HepG2 (cell line): ENCODE measurements around the gene BLCAP. TPM values are rescaled to one million over a fixed set of nuclear protein-coding genes. Genes with fewer than 3 reads are reported as not detected.

Experiments
- CBX1 ChIP-seq: IDR thresholded peaks from one replicate; pipeline ENCODE4 v1.6.1; 2016; ENCODE audit warnings: antibody characterized with exemption, low read depth
- EZH2 ChIP-seq: conservative IDR thresholded peaks from 2 replicates; pipeline ENCODE4 v1.6.1; 2012; ENCODE audit warnings: mild to moderate bottlenecking, low read depth, low read length, moderate library complexity
- KAT2B ChIP-seq: fragments of 150-350 bp; IDR thresholded peaks from 2 replicates; pipeline ENCODE4 v1.6.1; 2014; ENCODE audit warnings: low read depth, low read length, borderline replicate concordance
- MIXL1 ChIP-seq: IDR thresholded peaks from 2 replicates; pipeline ENCODE4 v1.6.1; 2016
- MYC ChIP-seq: sonication (generic); formaldehyde crosslinking; IDR thresholded peaks from 2 replicates; pipeline ENCODE4 v1.9.0; 2021; ENCODE audit warnings: missing genetic modification reagents, borderline replicate concordance
- NRL ChIP-seq: sonication (generic); formaldehyde crosslinking; IDR thresholded peaks from 2 replicates; pipeline ENCODE4 v1.5.0; 2020; ENCODE audit warnings: missing genetic modification reagents, mild to moderate bottlenecking, moderate library complexity, borderline replicate concordance
- SP140L ChIP-seq: sonication (generic); formaldehyde crosslinking; IDR thresholded peaks from 2 replicates; pipeline ENCODE4 v1.4.0; 2020; ENCODE audit warnings: missing genetic modification reagents, borderline replicate concordance
- ZFP90 ChIP-seq: sonication (generic); formaldehyde crosslinking; IDR thresholded peaks from 2 replicates; pipeline ENCODE4 v1.8.0; 2022; ENCODE audit warnings: missing genetic modification reagents, mild to moderate bottlenecking, inconsistent platforms, borderline replicate concordance
- ZNF460 ChIP-seq: sonication (generic); formaldehyde crosslinking; IDR thresholded peaks from 2 replicates; pipeline ENCODE4 v1.5.1; 2020; ENCODE audit warnings: missing genetic modification reagents, mild to moderate bottlenecking, borderline replicate concordance
- polyA plus RNA-seq, 8 experiments: library from polyadenylated mRNA; depleted of rRNA in 3 of 8; stranded (reverse) in 7 of 8; unstranded in 1 of 8; fragments of >200 nt; fragmentation: Illumina TruSeq in 4 of 8; extraction: Trizol in 4 of 8; gene quantifications; 2 replicates each; pipeline versions ENCODE4 v1.2.1 to v1.2.3, GENCODE V29; 2011 to 2016; ENCODE audit warnings: low read depth in 4 of 8, missing spikeins in 1 of 8, mixed read lengths in 1 of 8; ENCODE audit not compliant: insufficient read depth in 1 of 8
- total RNA-seq, 5 experiments: library from RNA; depleted of rRNA; stranded (reverse); fragments of >200 nt; fragmentation: Illumina TruSeq; extraction: Trizol; gene quantifications; 2 replicates each; pipeline ENCODE4 v1.2.3, GENCODE V29; 2016; ENCODE audit warnings: low read depth in 1 of 5
- TF ChIP-seq, protein P1 (sequence below): sonication (generic); formaldehyde crosslinking; IDR thresholded peaks from 2 replicates; pipeline ENCODE4 v1.5.1; 2020; ENCODE audit warnings: missing genetic modification reagents, mild to moderate bottlenecking, borderline replicate concordance
- TF ChIP-seq, protein P2 (sequence below): sonication (generic); formaldehyde crosslinking; IDR thresholded peaks from 2 replicates; pipeline ENCODE4 v1.4.0; 2020; ENCODE audit warnings: mild to moderate bottlenecking, missing genetic modification reagents
- TF ChIP-seq, protein P3 (sequence below): sonication (generic); formaldehyde crosslinking; IDR thresholded peaks from 2 replicates; pipeline ENCODE4 v1.8.0; 2022; ENCODE audit warnings: missing genetic modification reagents, mild to moderate bottlenecking, borderline replicate concordance
- TF ChIP-seq, protein P4 (sequence below): IDR thresholded peaks from 2 replicates; pipeline ENCODE4 v1.6.1; 2016; ENCODE audit warnings: low read depth, missing genetic modification reagents, missing compliant biosample characterization
- TF ChIP-seq, protein P5 (sequence below): sonication (generic); formaldehyde crosslinking; conservative IDR thresholded peaks from 2 replicates; pipeline ENCODE4 v1.4.0; 2020; ENCODE audit warnings: missing genetic modification reagents

The BLCAP gene
- total and polyA plus RNA-seq, 2 of the 13 experiments (the other 11 are each of a cell fraction or from before 2014, with no cell fraction given) = 52.4 to 86.8 TPM

DNA sequence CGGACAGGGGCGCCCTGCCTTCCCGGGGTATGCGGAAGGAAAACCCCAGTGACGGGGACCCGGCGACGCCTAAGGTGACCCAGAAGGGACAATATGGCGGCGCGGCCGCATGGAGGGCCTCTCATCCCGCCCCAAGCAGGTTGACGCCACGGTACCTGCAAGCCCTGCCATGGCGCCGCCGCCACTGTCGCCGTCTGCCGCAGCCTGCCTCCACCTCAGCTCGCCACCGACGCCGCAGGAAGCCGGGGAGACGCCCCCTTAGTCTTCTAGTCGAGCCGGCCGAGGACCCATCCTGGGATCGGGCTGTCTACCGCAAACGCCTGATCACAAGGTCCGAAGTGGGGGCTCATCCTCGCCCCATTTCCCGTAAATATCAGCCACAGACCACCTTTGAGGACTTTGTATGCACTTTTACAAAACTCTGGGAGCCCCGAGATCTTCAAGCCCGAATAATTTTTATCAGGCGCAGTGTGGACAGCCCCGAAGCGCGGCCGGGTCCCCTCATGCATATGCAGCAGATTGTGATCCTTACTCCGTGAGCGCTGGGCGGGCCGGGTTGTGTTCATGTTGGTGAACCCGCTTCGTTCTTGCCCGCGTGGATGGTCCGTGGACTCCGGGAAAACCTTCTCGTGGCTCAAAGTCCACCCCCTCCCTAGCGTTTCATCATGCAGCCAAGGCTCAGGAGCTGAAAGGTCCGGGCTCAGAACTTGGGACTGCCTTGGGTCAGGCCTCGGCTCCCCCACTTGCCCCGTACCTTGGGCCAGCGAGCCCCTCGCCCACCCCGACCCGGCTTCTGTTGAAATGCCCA lies at the start of gene BLCAP (continued):
- TF ChIP-seq, protein P1, sequence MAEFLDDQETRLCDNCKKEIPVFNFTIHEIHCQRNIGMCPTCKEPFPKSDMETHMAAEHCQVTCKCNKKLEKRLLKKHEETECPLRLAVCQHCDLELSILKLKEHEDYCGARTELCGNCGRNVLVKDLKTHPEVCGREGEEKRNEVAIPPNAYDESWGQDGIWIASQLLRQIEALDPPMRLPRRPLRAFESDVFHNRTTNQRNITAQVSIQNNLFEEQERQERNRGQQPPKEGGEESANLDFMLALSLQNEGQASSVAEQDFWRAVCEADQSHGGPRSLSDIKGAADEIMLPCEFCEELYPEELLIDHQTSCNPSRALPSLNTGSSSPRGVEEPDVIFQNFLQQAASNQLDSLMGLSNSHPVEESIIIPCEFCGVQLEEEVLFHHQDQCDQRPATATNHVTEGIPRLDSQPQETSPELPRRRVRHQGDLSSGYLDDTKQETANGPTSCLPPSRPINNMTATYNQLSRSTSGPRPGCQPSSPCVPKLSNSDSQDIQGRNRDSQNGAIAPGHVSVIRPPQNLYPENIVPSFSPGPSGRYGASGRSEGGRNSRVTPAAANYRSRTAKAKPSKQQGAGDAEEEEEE = peak; percentile 75
- TF ChIP-seq, protein P2, sequence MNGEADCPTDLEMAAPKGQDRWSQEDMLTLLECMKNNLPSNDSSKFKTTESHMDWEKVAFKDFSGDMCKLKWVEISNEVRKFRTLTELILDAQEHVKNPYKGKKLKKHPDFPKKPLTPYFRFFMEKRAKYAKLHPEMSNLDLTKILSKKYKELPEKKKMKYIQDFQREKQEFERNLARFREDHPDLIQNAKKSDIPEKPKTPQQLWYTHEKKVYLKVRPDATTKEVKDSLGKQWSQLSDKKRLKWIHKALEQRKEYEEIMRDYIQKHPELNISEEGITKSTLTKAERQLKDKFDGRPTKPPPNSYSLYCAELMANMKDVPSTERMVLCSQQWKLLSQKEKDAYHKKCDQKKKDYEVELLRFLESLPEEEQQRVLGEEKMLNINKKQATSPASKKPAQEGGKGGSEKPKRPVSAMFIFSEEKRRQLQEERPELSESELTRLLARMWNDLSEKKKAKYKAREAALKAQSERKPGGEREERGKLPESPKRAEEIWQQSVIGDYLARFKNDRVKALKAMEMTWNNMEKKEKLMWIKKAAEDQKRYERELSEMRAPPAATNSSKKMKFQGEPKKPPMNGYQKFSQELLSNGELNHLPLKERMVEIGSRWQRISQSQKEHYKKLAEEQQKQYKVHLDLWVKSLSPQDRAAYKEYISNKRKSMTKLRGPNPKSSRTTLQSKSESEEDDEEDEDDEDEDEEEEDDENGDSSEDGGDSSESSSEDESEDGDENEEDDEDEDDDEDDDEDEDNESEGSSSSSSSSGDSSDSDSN (CRISPR knock-in tag) = peak; percentile 83
- no peak for TF ChIP-seq CBX1
- TF ChIP-seq MYC = peak; percentile 84; the same call in 1 of the 2 replicates
- TF ChIP-seq, protein P3, sequence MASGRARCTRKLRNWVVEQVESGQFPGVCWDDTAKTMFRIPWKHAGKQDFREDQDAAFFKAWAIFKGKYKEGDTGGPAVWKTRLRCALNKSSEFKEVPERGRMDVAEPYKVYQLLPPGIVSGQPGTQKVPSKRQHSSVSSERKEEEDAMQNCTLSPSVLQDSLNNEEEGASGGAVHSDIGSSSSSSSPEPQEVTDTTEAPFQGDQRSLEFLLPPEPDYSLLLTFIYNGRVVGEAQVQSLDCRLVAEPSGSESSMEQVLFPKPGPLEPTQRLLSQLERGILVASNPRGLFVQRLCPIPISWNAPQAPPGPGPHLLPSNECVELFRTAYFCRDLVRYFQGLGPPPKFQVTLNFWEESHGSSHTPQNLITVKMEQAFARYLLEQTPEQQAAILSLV (CRISPR knock-in tag) = peak; percentile 58; the same call in 1 of the 2 replicates
- TF ChIP-seq, protein P4, sequence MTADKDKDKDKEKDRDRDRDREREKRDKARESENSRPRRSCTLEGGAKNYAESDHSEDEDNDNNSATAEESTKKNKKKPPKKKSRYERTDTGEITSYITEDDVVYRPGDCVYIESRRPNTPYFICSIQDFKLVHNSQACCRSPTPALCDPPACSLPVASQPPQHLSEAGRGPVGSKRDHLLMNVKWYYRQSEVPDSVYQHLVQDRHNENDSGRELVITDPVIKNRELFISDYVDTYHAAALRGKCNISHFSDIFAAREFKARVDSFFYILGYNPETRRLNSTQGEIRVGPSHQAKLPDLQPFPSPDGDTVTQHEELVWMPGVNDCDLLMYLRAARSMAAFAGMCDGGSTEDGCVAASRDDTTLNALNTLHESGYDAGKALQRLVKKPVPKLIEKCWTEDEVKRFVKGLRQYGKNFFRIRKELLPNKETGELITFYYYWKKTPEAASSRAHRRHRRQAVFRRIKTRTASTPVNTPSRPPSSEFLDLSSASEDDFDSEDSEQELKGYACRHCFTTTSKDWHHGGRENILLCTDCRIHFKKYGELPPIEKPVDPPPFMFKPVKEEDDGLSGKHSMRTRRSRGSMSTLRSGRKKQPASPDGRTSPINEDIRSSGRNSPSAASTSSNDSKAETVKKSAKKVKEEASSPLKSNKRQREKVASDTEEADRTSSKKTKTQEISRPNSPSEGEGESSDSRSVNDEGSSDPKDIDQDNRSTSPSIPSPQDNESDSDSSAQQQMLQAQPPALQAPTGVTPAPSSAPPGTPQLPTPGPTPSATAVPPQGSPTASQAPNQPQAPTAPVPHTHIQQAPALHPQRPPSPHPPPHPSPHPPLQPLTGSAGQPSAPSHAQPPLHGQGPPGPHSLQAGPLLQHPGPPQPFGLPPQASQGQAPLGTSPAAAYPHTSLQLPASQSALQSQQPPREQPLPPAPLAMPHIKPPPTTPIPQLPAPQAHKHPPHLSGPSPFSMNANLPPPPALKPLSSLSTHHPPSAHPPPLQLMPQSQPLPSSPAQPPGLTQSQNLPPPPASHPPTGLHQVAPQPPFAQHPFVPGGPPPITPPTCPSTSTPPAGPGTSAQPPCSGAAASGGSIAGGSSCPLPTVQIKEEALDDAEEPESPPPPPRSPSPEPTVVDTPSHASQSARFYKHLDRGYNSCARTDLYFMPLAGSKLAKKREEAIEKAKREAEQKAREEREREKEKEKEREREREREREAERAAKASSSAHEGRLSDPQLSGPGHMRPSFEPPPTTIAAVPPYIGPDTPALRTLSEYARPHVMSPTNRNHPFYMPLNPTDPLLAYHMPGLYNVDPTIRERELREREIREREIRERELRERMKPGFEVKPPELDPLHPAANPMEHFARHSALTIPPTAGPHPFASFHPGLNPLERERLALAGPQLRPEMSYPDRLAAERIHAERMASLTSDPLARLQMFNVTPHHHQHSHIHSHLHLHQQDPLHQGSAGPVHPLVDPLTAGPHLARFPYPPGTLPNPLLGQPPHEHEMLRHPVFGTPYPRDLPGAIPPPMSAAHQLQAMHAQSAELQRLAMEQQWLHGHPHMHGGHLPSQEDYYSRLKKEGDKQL = 0 out of 2 replicates have a peak, but pooled peaks have one; percentile 47
- TF ChIP-seq SP140L = peak; percentile 90; the same call in 1 of the 2 replicates
- TF ChIP-seq MIXL1 = peak; percentile 30; the same call in 1 of the 2 replicates
- TF ChIP-seq, protein P5, sequence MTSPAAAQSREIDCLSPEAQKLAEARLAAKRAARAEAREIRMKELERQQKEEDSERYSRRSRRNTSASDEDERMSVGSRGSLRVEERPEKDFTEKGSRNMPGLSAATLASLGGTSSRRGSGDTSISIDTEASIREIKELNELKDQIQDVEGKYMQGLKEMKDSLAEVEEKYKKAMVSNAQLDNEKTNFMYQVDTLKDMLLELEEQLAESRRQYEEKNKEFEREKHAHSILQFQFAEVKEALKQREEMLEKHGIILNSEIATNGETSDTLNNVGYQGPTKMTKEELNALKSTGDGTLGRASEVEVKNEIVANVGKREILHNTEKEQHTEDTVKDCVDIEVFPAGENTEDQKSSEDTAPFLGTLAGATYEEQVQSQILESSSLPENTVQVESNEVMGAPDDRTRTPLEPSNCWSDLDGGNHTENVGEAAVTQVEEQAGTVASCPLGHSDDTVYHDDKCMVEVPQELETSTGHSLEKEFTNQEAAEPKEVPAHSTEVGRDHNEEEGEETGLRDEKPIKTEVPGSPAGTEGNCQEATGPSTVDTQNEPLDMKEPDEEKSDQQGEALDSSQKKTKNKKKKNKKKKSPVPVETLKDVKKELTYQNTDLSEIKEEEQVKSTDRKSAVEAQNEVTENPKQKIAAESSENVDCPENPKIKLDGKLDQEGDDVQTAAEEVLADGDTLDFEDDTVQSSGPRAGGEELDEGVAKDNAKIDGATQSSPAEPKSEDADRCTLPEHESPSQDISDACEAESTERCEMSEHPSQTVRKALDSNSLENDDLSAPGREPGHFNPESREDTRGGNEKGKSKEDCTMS (CRISPR knock-in tag) = no peak; the same call in 1 of the 2 replicates
- 0 out of 2 replicates have a peak, but pooled peaks have one; percentile 35 for TF ChIP-seq ZFP90 (CRISPR knock-in tag)
- no peak for TF ChIP-seq EZH2
- TF ChIP-seq ZNF460 (CRISPR knock-in tag) = peak; percentile 43; the same call in 1 of the 2 replicates
- TF ChIP-seq KAT2B = no peak
- peak; percentile 82 for TF ChIP-seq NRL (CRISPR knock-in tag)
